Fibroblast of skin of left biceps (primary cell): ENCODE results near the gene PGF.

Source experiments
- DNase-seq, 2 experiments: peaks; one replicate each; pipeline ENCODE4 v3.0.0-alpha.2; 2013; ENCODE audit warnings: low read depth in 2 of 2

Gene PGF

GRCh38 chr14:74956280-74957072 is 1.1 kb upstream of the PGF start:
- no peak for DNase-seq

DNA sequence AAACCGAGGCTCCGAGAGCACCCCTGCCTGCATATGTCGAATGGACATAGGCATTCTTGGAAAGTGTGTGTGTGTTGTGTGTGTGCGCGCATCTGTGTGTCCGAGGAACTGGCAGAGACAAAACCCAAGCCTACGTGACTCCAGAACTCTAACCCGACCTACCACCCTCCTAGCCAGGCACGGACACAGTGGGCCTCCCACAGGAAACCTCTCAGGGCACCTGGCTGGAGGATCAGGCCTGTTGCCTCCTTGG is 556 bp upstream of the PGF start:
- no peak for DNase-seq

- DNase-seq = no peak
Observed at GRCh38 chr14:74954947-74955228, 509 bp downstream of the PGF start.

GRCh38 chr14:74954232-74954946 is 1.0 kb downstream of the PGF start:
- no peak for DNase-seq

GRCh38 chr14:74953686-74954085 is 1.7 kb downstream of the PGF start:
- no peak for DNase-seq

DNA sequence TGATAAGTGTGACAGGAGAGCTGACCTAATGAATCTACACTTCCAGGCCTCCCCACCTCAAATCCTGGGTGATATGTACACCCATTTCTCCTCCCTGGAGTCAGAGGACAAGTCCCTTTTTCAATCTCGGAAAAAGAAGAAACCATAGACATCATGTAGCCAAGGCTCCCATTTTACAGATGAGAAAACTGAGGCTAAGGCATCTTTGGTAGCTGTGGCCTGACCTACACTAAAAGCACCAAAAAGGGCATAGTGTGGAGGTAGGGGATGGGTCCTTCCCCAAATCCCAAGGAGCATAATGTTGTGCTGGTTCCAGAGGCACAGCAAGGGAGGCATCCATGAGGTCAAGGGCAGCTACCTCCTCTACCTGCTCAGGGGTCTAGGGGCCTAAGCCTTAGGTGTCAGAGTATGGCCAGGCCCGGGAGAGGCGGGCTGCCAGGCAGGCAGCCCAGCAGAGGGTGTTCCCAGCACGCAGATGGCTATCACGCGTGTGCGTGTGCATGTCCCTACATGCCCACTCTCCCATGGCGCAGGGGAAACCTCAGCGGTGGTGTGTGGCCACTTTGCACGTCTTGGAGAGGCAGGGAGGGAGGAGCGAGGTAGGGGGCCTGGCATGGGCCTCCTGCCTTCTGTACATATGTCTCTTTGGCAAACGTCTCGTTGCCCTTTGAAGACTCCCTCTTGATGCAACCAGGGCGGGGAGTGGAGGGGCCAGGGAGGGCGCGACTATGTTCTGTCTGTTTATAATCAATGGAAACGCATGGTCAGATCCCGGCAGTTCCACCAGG is 2.5 kb downstream of the PGF start:
- DNase-seq = no peak

- no peak for DNase-seq
Observed at GRCh38 chr14:74952180-74952665, 3.2 kb downstream of the PGF start.

DNA sequence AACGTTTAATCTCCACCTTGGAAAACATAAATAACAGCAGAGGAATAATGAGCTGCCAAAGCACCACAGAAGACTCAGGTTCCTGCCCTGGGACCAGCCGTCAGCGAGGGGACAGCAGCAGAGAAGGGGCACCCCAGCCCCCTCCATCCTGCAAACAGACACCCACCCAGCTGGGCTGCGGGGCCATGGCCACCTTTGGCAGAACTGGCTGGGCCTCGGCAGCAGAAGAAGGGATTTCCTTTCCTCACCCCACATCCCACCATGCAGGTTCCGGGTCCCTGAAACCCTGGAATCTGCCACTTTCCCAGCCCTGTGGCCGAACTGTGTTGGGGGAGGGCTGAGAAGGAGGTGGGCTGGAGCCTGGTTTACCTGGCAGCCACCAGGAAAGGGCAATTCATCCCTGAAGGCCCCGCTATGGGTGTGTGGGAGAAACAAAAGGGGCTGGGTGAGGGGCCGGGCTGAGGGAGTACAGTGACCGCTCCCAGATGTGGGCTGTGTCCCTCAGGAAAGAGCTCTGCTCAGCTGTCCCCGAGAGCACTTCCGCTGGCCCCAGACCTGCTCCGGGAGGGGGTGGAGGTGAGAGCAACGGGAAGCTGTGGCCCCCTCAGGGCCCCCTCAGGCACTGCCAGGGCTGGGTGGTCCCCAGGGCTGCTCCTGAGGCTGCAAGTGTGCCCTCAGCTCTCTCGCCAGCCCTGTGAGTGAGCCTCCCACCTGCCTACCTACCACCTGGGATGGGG is 3.8 kb downstream of the PGF start:
- DNase-seq = no peak

- DNase-seq = no peak
Observed at GRCh38 chr14:74950795-74951442, 4.5 kb downstream of the PGF start.

GRCh38 chr14:74949859-74950573 is 5.4 kb downstream of the PGF start:
- DNase-seq = no peak

GRCh38 chr14:74949191-74949601 is 6.2 kb downstream of the PGF start:
- no peak for DNase-seq

GRCh38 chr14:74948228-74949175 is 6.9 kb downstream of the PGF start:
- DNase-seq = no peak

GRCh38 chr14:74947353-74948227 is 7.8 kb downstream of the PGF start:
- no peak for DNase-seq

DNA sequence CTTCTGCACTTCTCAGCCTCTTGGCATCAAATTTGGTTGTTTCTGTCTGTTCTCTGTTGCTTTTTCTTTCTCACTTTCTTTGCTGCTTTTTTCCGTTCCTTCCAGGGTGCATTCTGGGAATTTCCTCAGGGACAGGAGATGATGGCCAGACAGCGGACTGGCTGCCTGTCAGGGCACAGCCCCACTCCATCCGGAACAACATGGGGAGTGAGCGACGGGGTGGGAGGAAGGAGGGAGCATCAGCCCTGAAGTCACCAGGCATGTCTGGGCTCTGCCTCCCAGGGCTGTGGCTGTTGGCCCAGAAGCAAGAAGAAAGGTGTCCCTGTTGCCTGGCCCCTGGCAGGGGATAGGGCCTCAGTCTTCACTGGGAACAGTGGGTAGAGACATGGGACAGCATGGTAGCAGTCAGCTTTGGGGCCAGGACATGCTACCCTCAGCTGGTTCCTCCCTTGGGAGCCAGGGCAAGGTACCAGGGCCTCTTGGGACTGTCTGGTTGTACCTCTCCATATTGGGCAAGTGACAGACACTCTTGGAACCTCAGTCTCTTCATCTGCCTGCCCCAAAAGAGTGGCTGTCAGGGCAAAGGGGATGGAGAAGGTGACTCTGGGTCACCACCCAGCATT is 8.6 kb downstream of the PGF start:
- no peak for DNase-seq

GRCh38 chr14:74945852-74946658 is 9.3 kb downstream of the PGF start:
- DNase-seq = no peak

DNA sequence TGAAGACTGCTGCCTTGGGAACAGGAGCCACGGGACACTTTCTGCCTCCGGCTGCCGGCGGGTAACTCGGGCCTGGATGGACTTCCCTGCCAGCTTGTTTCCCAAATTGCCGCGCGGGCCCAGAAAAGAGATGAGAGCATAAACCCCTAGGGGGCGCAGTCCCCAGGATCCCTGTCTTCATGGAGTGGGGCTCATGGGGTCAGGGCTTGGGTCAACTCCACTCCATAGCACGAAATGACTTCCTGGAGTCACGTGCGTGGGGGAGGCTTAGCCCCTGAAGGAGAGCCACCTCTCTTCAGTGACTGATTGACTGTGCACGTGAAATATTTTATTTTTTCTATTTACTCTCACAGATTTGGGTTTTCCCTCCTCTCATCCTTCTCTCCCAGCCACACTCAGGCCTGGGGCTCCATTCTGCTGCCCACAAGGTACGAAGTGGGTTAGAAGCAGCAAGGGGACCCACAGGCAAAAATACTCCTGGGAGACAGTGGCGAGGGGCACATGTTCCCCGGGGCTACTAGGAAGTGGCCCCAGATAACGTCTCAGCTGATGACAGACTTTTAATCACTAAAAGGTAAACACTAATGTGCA is 10.0 kb downstream of the PGF start:
- no peak for DNase-seq

GRCh38 chr14:74942608-74943007 is 12.8 kb downstream of the PGF start:
- DNase-seq = no peak
